ENCODE data around the gene METRN.
"Not testable (repeated sequence)": the region's sequence is repeated elsewhere in the genome, so short reads cannot be mapped to it uniquely, and the experiment has no call there.

METRN gene

DNA sequence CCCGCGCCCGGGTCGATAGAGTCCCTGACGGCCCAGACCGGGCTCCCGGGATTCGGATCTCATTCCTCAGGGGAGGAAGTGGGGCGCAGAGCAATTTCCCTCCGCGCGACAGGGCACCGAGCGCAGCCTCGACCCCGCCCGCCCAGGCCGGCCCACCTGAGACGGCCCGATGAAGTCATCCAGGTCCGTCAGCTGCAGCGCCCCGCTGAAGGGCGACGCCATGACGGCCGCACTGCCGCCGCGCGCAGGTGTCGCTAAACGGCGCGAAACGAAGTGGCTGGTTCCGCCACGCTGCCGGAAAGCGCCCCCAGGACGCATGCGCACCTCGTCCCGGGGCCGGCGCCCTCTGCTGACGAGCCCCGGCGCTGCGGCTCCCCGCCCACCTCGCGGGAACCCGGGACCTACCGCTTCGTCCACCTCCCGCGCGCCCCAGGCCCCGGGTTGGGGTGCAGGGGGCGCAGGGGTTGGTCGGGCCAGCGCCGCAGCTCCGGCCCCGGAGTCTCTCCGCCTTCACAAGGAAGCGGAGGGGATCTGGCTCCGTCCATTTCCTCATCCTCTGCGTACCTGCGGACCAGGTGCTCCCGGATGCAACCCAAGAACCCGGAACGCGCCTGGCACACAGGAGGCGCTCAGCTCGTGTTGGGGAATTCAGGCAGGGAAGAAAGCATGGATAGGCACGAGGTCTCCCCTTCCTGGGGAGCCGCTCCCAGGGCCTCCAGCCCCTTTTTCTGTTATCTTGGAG, 26.0 kb downstream of the METRN start, which contains the start of gene CIAO3:
Gene CIAO3, minus strand, starts transcription at position 234 of the 742 bp plus-strand sequence. Its CDS starts 12 bp downstream, at position 222.
- H2AFZ ChIP-seq (ENCODE audit: low read depth, low read length), result peak within 1 kb of the TSS; percentile 82
- H3K4me1 ChIP-seq (ENCODE audit: low read length), result peaks cover 27% of the 10 kb centered on the region
- H3K79me2 ChIP-seq (ENCODE audit: low read length), result peaks cover 8% of the 10 kb centered on the region; the same call in 1 of the 2 replicates
- H4K20me1 ChIP-seq (ENCODE audit: insufficient read depth, low read length), result no peaks in the 10 kb centered on the region
- peak within 1 kb of the TSS; percentile 82 for H3K9ac ChIP-seq (ENCODE audit: low read length)
- peak within 1 kb of the TSS; percentile 15; the same call in 1 of the 2 replicates for H3K27ac ChIP-seq (ENCODE audit: low read length)
- H3K36me3 ChIP-seq (replicated peaks; ENCODE audit: low read depth, low read length), result peaks cover 6% of the 10 kb centered on the region
- no peaks in the 10 kb centered on the region for H3K27me3 ChIP-seq (ENCODE audit: low read depth, low read length)
- H3K9me3 ChIP-seq (ENCODE audit: insufficient read depth, low read length), result no peaks in the 10 kb centered on the region
- H3K4me2 ChIP-seq (ENCODE audit: low read length), result peak within 1 kb of the TSS; percentile 95
- H3K4me3 ChIP-seq (ENCODE audit: low read length), result peak within 1 kb of the TSS; percentile 80
- TF ChIP-seq, protein P1, sequence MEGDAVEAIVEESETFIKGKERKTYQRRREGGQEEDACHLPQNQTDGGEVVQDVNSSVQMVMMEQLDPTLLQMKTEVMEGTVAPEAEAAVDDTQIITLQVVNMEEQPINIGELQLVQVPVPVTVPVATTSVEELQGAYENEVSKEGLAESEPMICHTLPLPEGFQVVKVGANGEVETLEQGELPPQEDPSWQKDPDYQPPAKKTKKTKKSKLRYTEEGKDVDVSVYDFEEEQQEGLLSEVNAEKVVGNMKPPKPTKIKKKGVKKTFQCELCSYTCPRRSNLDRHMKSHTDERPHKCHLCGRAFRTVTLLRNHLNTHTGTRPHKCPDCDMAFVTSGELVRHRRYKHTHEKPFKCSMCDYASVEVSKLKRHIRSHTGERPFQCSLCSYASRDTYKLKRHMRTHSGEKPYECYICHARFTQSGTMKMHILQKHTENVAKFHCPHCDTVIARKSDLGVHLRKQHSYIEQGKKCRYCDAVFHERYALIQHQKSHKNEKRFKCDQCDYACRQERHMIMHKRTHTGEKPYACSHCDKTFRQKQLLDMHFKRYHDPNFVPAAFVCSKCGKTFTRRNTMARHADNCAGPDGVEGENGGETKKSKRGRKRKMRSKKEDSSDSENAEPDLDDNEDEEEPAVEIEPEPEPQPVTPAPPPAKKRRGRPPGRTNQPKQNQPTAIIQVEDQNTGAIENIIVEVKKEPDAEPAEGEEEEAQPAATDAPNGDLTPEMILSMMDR (IDR thresholded peaks at IDR 0.05; ENCODE audit: low read depth, low read length), result peak; percentile 75
- TF ChIP-seq EZH2phosphoT487 (IDR thresholded peaks at IDR 0.05; ENCODE audit: low read depth), result no peak

DNA sequence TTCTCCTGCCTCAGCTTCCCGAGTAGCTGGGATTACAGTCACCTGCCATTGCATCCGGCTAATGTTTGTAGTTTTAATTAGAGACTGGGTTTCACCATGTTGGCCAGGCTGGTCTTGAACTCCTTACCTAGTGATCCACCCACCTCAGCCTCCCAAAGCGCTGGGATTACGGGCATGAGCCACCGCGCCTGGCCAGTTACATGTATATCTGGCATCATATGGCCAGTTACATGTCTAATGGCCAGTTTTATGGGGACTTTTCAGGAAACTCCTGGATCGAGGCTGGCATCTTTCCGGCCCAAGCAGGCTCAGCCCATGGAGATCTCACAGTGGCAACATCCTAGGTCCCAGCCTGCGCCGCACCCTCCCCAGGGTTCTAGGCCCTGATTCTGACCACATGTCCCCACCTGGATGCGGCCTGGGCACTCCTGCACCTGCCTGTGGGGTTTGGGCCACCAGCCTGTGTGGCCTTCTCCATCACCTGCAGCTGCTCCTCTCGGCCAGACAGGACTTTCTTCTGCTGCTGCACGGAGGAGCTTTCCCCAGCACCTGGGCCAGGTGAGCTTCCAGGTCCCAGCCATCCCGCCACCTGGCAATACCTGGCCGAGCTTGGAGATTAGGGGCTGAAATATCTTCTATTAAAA, 27.2 kb downstream of the METRN start:
- Histone ChIP-seq H4K20me1 (ENCODE audit: insufficient read depth, low read length) (no peaks in the 10 kb centered on the region), H3K4me2 (ENCODE audit: low read length) (no peak overlapping the region), H2AFZ (ENCODE audit: low read depth, low read length) (no peak overlapping the region), H3K36me3 (replicated peaks; ENCODE audit: low read depth, low read length) (peaks cover 4% of the 10 kb centered on the region), H3K27me3 (ENCODE audit: low read depth, low read length) (no peaks in the 10 kb centered on the region), H3K4me1 (ENCODE audit: low read length) (peaks cover 16% of the 10 kb centered on the region), H3K9ac (ENCODE audit: low read length) (no peak overlapping the region), H3K27ac (ENCODE audit: low read length) (no peak overlapping the region), H3K4me3 (ENCODE audit: low read length) (no peak overlapping the region), H3K79me2 (ENCODE audit: low read length) (peaks cover 8% of the 10 kb centered on the region; the same call in 1 of the 2 replicates), H3K9me3 (ENCODE audit: insufficient read depth, low read length) (no peaks in the 10 kb centered on the region)
- TF ChIP-seq EZH2phosphoT487 (IDR thresholded peaks at IDR 0.05; ENCODE audit: low read depth), result no peak
- TF ChIP-seq, protein P1 (IDR thresholded peaks at IDR 0.05; ENCODE audit: low read depth, low read length), result no peak

DNA sequence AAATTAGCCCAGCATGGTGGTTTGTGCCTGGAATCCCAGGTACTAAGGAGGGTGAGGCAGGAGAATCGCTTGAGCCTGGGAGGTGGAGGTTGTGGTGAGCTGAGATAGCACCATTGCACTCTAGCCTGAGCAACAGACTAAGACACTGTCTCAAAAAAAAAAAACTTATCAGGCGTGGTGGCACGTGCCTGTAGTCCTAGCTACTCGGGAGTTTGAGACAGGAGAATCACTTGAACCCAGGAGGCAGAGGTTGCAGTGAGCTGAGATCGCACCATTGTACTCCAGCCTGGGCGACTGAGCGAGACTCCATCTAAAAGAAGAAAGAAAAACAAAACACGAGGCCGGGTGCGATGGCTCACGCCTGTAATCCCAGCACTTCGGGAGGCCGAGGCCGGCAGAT, 28.0 kb downstream of the METRN start:
- not testable (repeated sequence) for H3K27ac ChIP-seq (ENCODE audit: low read length); H2AFZ ChIP-seq (ENCODE audit: low read depth, low read length); H3K36me3 ChIP-seq (replicated peaks; ENCODE audit: low read depth, low read length); H3K4me2 ChIP-seq (ENCODE audit: low read length); H3K79me2 ChIP-seq (ENCODE audit: low read length); H4K20me1 ChIP-seq (ENCODE audit: insufficient read depth, low read length); H3K27me3 ChIP-seq (ENCODE audit: low read depth, low read length); H3K4me3 ChIP-seq (ENCODE audit: low read length); H3K9ac ChIP-seq (ENCODE audit: low read length); H3K9me3 ChIP-seq (ENCODE audit: insufficient read depth, low read length)
- peaks cover 11% of the 10 kb centered on the region for H3K4me1 ChIP-seq (ENCODE audit: low read length)

DNA sequence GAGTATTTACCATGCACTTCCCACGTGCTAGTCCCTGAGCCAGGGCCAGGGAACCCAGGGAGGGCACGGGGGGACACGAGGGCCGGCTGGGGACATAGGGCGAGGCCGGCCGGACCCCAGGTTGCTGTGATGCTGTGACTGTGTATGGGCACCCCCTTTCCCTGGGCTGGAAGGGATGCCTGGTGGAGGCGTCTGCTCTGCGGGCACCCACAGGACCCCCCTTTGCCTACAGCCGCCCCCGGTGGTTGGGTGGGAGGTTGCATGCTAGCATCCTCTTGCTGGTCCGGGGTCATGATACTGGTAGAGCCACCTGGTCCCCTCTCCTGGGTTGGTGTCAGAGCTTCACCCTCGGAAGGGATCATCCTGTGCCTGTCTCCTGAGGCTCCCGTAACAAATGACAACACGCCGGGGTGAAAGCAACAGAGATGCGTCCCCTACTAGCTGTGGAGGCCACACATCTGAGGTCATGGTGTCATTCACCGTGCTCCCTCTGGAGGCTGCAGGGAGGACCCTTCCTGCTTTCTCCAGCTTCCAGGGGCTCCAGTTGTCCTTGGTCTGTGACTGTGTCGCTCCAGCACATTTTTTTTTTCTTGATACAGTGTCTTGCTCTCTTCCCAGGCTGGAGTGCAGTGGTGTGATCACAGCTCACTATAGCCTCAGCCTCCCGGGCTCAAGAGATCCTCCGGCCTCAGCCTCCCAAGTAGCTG, 29.0 kb downstream of the METRN start:
- H3K79me2 ChIP-seq (ENCODE audit: low read length), result peaks cover 8% of the 10 kb centered on the region; the same call in 1 of the 2 replicates
- H2AFZ ChIP-seq (ENCODE audit: low read depth, low read length), result no peak overlapping the region
- no peaks in the 10 kb centered on the region for H3K27me3 ChIP-seq (ENCODE audit: low read depth, low read length)
- no peak overlapping the region for H3K4me2 ChIP-seq (ENCODE audit: low read length)
- H4K20me1 ChIP-seq (ENCODE audit: insufficient read depth, low read length), result no peaks in the 10 kb centered on the region
- TF ChIP-seq, protein P1 (IDR thresholded peaks at IDR 0.05; ENCODE audit: low read depth, low read length), result no peak
- TF ChIP-seq EZH2phosphoT487 (IDR thresholded peaks at IDR 0.05; ENCODE audit: low read depth), result no peak
- peaks cover 10% of the 10 kb centered on the region for H3K4me1 ChIP-seq (ENCODE audit: low read length)
- no peak overlapping the region for H3K4me3 ChIP-seq (ENCODE audit: low read length)
- H3K36me3 ChIP-seq (replicated peaks; ENCODE audit: low read depth, low read length), result no peaks in the 10 kb centered on the region
- H3K9me3 ChIP-seq (ENCODE audit: insufficient read depth, low read length), result no peaks in the 10 kb centered on the region
- H3K9ac ChIP-seq (ENCODE audit: low read length), result no peak overlapping the region
- no peak overlapping the region for H3K27ac ChIP-seq (ENCODE audit: low read length)
